IPS-20b (cell line): Measurements from ENCODE around the gene TNS1.

Experiments used
- H3K27ac ChIP-seq: one replicate; pipeline ENCODE4 v1.5.1; 2013; ENCODE audit warnings: low read length
- H3K27me3 ChIP-seq: 2 replicates; pipeline ENCODE4 v1.6.1; 2013; ENCODE audit warnings: mild to moderate bottlenecking, low read length, inconsistent platforms; ENCODE audit not compliant: insufficient read depth
- H3K36me3 ChIP-seq: 2 replicates; pipeline ENCODE4 v1.6.1; 2013; ENCODE audit warnings: low read depth, mild to moderate bottlenecking, inconsistent platforms, low read length, moderate library complexity; ENCODE audit not compliant: insufficient read depth
- H3K4me1 ChIP-seq: 2 replicates; pipeline ENCODE4 v1.6.1; 2013; ENCODE audit warnings: mild to moderate bottlenecking, control low read depth, inconsistent platforms, low read length, moderate library complexity; ENCODE audit not compliant: insufficient read depth
- H3K4me3 ChIP-seq: 2 replicates; pipeline ENCODE4 v1.5.1; 2013; ENCODE audit warnings: mild to moderate bottlenecking, low read length, inconsistent platforms
- H3K9ac ChIP-seq: 2 replicates; pipeline ENCODE4 v1.6.1; 2013; ENCODE audit warnings: low read depth, mild to moderate bottlenecking, inconsistent platforms, low read length, moderate library complexity
- H3K9me3 ChIP-seq: 2 replicates; pipeline ENCODE4 v1.6.1; 2013; ENCODE audit warnings: mild to moderate bottlenecking, low read depth, low read length, inconsistent platforms; ENCODE audit not compliant: insufficient read depth

Gene TNS1

DNA sequence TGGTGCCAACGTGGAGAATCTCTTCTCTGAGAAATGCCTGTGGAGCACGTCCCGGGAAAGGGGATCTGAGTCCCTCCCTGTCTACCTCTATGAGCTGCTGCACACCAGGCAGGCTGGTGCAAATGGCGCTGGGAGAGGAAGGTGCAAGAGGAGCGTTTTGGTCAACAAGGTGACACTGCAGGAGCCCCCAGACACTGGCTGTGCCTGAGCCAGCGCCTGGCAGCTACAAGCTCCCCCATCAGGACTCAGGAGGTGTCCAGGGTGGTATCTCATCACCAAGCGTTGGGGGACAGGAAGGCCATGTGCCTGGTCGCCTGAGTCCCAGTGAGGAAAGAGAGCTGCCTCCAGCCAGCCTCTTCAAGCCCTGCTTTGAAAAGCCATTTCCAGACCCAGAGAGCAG lies 173.4 kb downstream of the TNS1 start:
- Histone ChIP-seq H3K9ac (no peak overlapping the region), H3K4me3 (no peak overlapping the region), H3K27ac (no peak overlapping the region), H3K27me3 (no peaks in the 10 kb centered on the region), H3K4me1 (no peaks in the 10 kb centered on the region), H3K9me3 (no peaks in the 10 kb centered on the region), H3K36me3 (no peaks in the 10 kb centered on the region)

DNA sequence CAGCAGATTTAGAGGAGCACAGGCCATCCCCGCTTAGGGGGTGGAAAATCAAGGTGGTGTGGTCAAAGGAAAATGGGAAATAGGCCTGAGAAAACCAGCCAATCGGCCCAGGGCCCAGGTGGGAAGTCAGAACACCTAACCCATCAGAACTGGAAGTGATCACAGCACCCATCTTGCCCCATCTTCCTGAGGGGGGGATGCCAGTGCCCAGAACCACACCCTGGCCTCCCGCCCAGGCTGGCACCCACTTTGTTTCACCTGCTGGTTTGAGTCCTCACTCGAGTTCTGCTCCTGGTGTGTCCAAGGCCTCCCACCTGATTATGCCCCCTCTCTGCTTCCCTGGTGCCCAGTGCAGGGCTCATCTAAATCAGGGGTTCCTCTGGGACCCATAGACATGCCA lies 174.5 kb downstream of the TNS1 start:
- Histone ChIP-seq H3K27me3 (no peaks in the 10 kb centered on the region), H3K36me3 (no peaks in the 10 kb centered on the region), H3K27ac (no peak overlapping the region), H3K4me1 (no peaks in the 10 kb centered on the region), H3K9ac (no peak overlapping the region), H3K9me3 (no peaks in the 10 kb centered on the region), H3K4me3 (no peak overlapping the region)

DNA sequence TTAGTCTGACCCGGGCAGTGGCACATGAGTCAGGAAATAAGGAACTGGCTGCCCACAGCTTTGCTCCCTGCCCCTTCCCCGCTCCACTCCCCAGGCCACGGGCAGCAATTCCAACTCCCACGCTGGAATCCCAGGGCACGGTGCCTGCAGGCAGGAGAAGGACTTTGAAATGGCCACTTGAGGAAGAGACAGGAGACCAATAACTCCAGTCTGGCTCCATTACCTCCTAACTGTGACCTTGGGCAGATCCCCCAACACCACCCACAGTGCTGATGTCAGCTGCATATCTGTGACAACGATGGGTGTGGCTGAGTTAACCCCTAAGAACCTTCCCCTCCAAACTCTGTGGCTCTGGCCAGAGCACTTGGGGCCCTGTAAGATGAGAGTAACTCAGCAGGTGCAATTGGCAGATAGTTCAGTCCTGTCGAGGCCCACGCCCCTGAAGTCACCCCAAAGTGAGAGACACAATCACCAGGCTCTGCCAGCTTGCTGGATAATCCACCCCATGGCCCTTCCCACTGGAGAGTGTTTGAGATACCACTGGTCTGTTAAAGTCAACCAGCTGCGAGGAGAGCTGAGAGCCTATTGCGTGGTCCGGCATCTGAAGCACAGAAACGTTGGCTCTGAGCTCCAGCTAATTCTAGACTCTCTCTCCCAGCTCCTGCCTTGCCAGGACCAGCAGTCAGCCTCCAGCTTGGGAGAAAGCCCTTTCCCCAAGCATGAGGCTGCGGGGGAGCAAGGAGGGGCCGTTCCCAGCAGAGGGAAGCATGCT lies 175.2 kb downstream of the TNS1 start:
- Histone ChIP-seq H3K27me3 (no peaks in the 10 kb centered on the region), H3K36me3 (no peaks in the 10 kb centered on the region), H3K4me1 (no peaks in the 10 kb centered on the region), H3K27ac (no peak overlapping the region), H3K9ac (no peak overlapping the region), H3K4me3 (no peak overlapping the region), H3K9me3 (no peaks in the 10 kb centered on the region)

DNA sequence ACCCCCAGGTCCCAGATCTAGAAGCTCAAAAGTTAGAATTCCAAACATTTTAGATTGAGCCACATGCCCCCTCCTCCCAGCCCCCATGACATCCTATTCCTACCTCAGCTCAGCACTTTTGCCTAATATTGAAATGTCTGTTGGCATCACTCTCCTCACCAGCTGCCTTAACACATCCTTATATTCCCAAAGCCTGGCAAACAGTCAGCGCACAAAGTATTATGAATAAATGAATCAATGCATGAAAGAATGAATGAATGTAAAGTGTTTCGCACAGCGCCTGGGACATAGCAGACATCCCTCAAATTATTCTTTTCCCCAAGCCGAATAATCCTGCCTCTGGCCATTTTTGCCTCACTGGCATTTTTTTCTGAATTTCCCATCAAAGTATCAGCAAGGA lies 175.8 kb downstream of the TNS1 start:
- no peak overlapping the region for H3K27ac ChIP-seq
- H3K27me3 ChIP-seq = no peaks in the 10 kb centered on the region
- no peaks in the 10 kb centered on the region for H3K9me3 ChIP-seq
- no peak overlapping the region for H3K4me3 ChIP-seq
- H3K9ac ChIP-seq = no peak overlapping the region
- H3K36me3 ChIP-seq = no peaks in the 10 kb centered on the region
- no peaks in the 10 kb centered on the region for H3K4me1 ChIP-seq

DNA sequence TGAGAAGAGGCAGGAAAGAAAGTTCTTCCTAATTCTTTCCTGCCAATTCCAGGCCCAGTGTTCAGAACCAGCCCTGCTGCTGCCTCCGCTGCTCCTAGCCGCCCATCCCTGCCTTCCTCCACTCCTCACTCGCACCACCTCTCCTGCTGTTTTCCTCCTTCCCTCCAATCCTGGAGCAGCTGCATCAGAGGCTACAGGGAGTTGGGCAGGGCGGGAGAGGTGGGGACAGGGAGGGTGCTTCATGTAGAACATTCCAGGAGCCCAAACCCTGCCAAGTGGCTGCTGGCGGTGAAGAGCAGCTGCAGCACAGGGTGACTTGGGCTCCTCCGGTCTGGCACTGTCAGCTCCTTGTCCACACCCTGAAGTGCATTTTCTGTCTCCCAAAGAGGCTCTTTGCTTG lies 176.3 kb downstream of the TNS1 start:
- Histone ChIP-seq H3K4me1 (no peaks in the 10 kb centered on the region), H3K36me3 (no peaks in the 10 kb centered on the region), H3K9ac (no peak overlapping the region), H3K27me3 (no peaks in the 10 kb centered on the region), H3K27ac (no peak overlapping the region), H3K4me3 (no peak overlapping the region), H3K9me3 (no peaks in the 10 kb centered on the region)

DNA sequence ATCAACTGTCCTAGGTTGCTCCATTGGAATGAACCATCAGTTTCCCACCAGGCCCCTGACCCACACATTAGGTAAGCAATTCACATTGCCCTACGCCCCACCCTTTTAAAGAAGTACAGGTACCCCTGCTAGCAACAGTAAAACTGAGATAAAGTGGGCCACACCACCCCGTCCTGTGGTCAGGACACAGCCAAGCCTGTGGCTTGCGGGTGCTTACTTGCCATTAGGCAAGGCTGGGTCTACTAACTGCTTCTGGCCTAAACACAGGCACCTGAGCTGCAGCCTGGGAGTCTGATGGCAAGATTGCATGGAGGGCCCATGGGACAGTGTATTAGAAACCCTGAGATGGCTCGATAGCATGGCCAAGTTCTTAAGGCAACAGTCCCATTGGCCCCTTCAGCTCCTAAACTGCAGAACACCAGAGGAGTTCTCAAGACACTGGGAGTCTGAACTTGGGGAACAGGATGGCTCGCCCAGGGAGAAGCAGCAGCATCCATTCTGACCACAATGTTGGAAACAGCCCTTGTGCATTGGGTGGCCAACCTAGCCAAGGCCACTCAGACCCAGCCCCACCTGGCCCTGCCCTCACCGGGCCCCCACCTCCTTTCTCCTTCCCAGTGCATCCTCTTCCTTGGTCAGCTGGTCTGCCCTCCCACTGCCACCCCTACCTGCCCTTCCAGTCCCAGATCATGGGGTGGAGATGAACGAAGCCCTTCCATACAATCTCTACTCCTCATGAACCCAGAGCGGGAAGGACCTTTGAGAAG lies 177.1 kb downstream of the TNS1 start:
- H3K36me3 ChIP-seq = no peaks in the 10 kb centered on the region
- H3K27me3 ChIP-seq = no peaks in the 10 kb centered on the region
- H3K4me3 ChIP-seq = no peak overlapping the region
- no peak overlapping the region for H3K27ac ChIP-seq
- no peaks in the 10 kb centered on the region for H3K9me3 ChIP-seq
- H3K4me1 ChIP-seq = no peaks in the 10 kb centered on the region
- no peak overlapping the region for H3K9ac ChIP-seq

DNA sequence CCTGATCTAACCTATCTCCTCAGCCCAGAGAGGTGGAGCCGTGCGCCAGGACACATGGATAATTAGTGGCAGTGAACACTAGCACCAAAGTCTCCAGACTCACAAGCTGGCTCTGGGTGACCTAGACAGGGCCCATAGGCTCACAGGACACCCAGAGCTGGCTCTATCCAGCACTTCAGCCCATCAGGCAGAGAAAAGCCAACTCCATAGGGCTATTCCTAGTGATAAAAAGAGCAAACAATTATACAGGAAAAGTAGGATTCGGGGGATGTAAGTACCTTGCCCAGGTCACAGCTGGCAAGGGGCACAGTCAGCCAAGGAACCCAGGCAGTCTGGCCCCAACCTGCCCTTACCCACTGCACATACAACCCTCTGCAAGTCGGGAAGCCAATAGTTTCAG lies 178.6 kb downstream of the TNS1 start:
- H3K27me3 ChIP-seq = no peaks in the 10 kb centered on the region
- no peaks in the 10 kb centered on the region; the same call in 1 of the 2 replicates for H3K4me1 ChIP-seq
- H3K36me3 ChIP-seq = no peaks in the 10 kb centered on the region
- H3K9me3 ChIP-seq = no peaks in the 10 kb centered on the region
- no peak overlapping the region for H3K9ac ChIP-seq
- no peak overlapping the region for H3K4me3 ChIP-seq
- no peak overlapping the region for H3K27ac ChIP-seq

DNA sequence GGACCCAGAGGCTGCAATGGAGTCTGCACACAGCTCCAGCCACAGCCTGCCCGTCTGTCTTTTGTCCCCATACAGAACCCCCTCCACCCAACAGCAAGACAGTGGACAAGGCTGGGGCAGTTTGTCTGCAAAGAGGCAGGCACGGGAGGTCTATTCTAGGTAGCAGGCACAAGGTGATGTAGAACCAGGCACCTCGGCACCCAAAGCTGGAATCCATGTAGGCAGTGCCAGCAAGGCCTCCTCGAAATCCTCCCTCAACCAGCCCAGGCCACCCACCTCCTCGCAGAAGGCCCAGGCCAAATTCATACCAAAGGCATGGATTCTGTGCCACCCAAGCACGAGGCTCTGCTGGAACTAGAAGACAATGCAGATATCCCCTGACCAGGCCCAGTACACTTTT lies 179.2 kb downstream of the TNS1 start:
- Histone ChIP-seq H3K4me1 (no peaks in the 10 kb centered on the region; the same call in 1 of the 2 replicates), H3K4me3 (no peak overlapping the region), H3K27ac (no peak overlapping the region), H3K9me3 (no peaks in the 10 kb centered on the region), H3K36me3 (no peaks in the 10 kb centered on the region), H3K27me3 (no peaks in the 10 kb centered on the region), H3K9ac (no peak overlapping the region)

DNA sequence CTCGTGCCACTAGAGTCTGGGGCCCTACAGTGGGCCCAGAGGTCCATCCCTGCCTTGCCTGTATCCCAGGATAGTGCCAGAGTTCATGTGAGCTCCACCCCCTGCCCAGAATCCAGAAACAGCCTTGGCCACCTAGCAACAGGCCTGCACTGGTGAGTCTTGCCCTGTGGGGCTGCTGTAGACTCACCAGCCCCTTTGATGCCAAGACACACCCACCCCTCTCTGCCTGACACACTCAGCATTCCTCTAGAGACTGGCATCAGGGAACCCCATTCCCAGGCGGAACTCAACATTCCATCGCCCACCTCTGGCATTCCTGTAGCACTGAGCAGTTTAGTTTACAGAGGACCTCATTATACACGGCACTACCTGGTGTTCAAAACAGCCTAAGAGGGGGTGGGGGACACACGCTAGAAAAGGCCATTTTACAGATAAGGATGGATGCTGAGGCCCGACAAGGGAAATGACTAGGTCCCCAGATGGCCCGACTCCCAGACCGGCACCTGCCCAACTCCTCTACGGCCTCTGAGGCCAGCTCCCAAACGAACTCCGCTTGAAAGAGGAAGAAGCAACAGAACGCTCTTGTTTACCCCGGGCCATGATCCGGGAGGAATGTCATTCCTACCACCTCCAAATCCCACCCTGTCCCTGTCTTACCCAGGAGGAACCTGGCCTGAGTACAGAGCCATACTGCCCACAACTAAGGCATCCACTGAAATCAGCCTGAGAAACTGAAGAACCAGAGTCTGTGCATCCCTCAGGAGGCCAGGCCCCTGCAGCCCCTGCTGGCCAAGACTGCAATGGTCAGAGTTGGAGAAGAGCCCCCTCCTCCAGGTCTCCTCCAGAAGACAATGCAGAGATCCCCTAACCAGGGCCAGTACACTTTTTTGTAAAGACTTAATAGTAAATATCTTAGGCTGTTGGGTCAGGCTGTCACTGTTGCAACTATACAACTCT lies 180.2 kb downstream of the TNS1 start:
- Histone ChIP-seq H3K9ac (no peak overlapping the region), H3K4me1 (no peaks in the 10 kb centered on the region; the same call in 1 of the 2 replicates)

DNA sequence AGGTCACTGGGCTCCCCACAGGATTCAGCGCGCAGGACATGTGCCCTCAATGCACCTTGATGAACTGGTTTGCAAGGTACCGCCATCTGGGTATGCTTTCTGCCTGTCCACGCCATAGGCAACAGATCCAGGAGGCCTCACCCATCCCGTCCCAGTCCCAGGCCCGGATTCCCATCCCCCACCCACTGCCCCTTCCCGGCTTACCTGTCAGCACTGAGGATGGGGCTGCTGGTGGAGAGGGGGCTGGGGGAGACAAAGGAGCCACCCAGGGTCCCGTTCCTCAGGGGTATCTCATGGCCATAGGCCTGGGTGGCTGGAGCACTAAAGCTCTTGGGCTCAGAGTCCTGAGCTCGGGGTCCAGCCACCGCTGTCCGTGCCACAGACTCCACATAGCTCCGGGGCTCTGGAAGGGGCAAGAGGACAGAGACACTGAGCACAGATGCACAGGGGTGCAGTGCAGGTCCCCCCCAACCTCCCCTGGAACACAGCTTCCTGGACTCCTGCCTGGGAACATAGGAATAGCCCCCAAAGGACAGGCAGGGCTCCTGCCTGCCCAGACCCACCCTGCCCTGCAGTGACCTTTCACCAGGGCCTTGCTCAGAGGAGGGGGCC lies 181.2 kb downstream of the TNS1 start:
- Histone ChIP-seq H3K27ac (no peak overlapping the region), H3K4me1 (no peaks in the 10 kb centered on the region; the same call in 1 of the 2 replicates), H3K36me3 (no peaks in the 10 kb centered on the region), H3K9ac (no peak overlapping the region), H3K27me3 (no peaks in the 10 kb centered on the region), H3K9me3 (no peaks in the 10 kb centered on the region), H3K4me3 (no peak overlapping the region)

More for the DNA sequence above, 180.2 kb downstream of the TNS1 start:
- H3K27me3 ChIP-seq = no peaks in the 10 kb centered on the region
- no peaks in the 10 kb centered on the region for H3K36me3 ChIP-seq
- H3K4me3 ChIP-seq = no peak overlapping the region
- H3K27ac ChIP-seq = no peak overlapping the region
- no peaks in the 10 kb centered on the region for H3K9me3 ChIP-seq

DNA sequence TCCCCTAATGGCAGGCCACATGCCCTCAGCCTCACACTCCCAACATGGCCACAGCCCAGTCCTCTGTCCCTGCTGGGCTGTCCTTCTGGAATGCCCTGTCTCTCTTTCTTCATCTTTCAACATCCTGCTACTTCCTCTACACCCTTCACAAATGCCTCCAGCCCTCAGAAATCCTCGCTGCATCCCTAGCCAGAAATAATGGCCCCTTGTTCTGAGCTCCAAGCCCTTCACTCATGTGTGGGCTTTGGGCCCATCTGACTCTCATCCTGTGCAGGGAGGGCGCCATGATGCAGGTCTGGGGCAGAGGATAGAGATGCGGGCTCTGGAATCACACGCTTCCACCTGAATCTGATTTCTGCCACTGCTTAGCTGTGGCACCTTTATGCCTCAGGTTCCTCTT lies 181.9 kb downstream of the TNS1 start:
- Histone ChIP-seq H3K27ac (no peak overlapping the region), H3K27me3 (no peaks in the 10 kb centered on the region), H3K4me3 (no peak overlapping the region), H3K9me3 (no peaks in the 10 kb centered on the region), H3K9ac (no peak overlapping the region), H3K36me3 (no peaks in the 10 kb centered on the region), H3K4me1 (no peaks in the 10 kb centered on the region; the same call in 1 of the 2 replicates)
